ENCODE measurements around the gene F2RL3.
"Not testable (repeated sequence)": the region's sequence is repeated elsewhere in the genome, so short reads cannot be mapped to it uniquely, and the experiment has no call there.

Gene F2RL3

GRCh38 chr19:16874250-16874977 lies 14.4 kb upstream of the F2RL3 start:
- no peak for DNase-seq (ENCODE audit: low read depth in 2 of 2, low spot score in 1 of 2)

- DNase-seq (ENCODE audit: low read depth in 2 of 2, low spot score in 1 of 2) = not testable (repeated sequence)
These were observed 13.9 kb upstream of the F2RL3 start for GRCh38 chr19:16874978-16875299.

- DNase-seq (ENCODE audit: low read depth in 2 of 2, low spot score in 1 of 2) = no peak
These were observed 12.9 kb upstream of the F2RL3 start for GRCh38 chr19:16875584-16876555.

GRCh38 chr19:16876904-16877361 lies 11.9 kb upstream of the F2RL3 start:
- no peak for DNase-seq (ENCODE audit: low read depth in 2 of 2, low spot score in 1 of 2)

GRCh38 chr19:16877581-16877980 lies 11.2 kb upstream of the F2RL3 start:
- DNase-seq (ENCODE audit: low read depth in 2 of 2, low spot score in 1 of 2) = no peak

GRCh38 chr19:16878181-16878965 lies 10.4 kb upstream of the F2RL3 start:
- DNase-seq (ENCODE audit: low read depth in 2 of 2, low spot score in 1 of 2) = no peak

GRCh38 chr19:16880884-16881554 lies 7.8 kb upstream of the F2RL3 start:
- no peak for DNase-seq (ENCODE audit: low read depth in 2 of 2, low spot score in 1 of 2)

GRCh38 chr19:16882146-16882545 lies 6.7 kb upstream of the F2RL3 start:
- DNase-seq (ENCODE audit: low read depth in 2 of 2, low spot score in 1 of 2) = no peak

- DNase-seq (ENCODE audit: low read depth in 2 of 2, low spot score in 1 of 2) = no peak
These were observed 5.3 kb upstream of the F2RL3 start for GRCh38 chr19:16883522-16883921.

- no peak for DNase-seq (ENCODE audit: low read depth in 2 of 2, low spot score in 1 of 2)
These were observed 3.6 kb upstream of the F2RL3 start for GRCh38 chr19:16885166-16885565.

- no peak for DNase-seq (ENCODE audit: low read depth in 2 of 2, low spot score in 1 of 2)
These were observed 2.4 kb upstream of the F2RL3 start for GRCh38 chr19:16886305-16886880.

GRCh38 chr19:16887353-16888265 lies 1.2 kb upstream of the F2RL3 start:
- no peak for DNase-seq (ENCODE audit: low read depth in 2 of 2, low spot score in 1 of 2)

GRCh38 chr19:16889366-16889882 lies 625 bp downstream of the F2RL3 start:
- no peak for DNase-seq (ENCODE audit: low read depth in 2 of 2, low spot score in 1 of 2)

GRCh38 chr19:16889883-16890460 lies 1.2 kb downstream of the F2RL3 start:
- no peak for DNase-seq (ENCODE audit: low read depth in 2 of 2, low spot score in 1 of 2)

- DNase-seq (ENCODE audit: low read depth in 2 of 2, low spot score in 1 of 2) = no peak
These were observed 1.8 kb downstream of the F2RL3 start for GRCh38 chr19:16890461-16891184.

GRCh38 chr19:16891696-16892382 lies 3.0 kb downstream of the F2RL3 start:
- no peak for DNase-seq (ENCODE audit: low read depth in 2 of 2, low spot score in 1 of 2)

- DNase-seq (ENCODE audit: low read depth in 2 of 2, low spot score in 1 of 2) = no peak
These were observed 3.6 kb downstream of the F2RL3 start for GRCh38 chr19:16892436-16892835.
